PFSK-1 (cell line): ENCODE results near the gene PTPRN.

Experiments used
- FOXP2 ChIP-seq: optimal IDR thresholded peaks from 2 replicates; pipeline ENCODE3; 2011; ENCODE audit warnings: borderline replicate concordance, control low read depth, inconsistent platforms; ENCODE audit not compliant: insufficient read depth; ENCODE audit errors: extremely low read length, extremely low read depth
- POLR2AphosphoS5 ChIP-seq: IDR thresholded peaks from 2 replicates; pipeline ENCODE4 v1.6.1; 2012; ENCODE audit warnings: low read depth, mild to moderate bottlenecking, control low read depth, low read length, moderate library complexity
- REST ChIP-seq, 2 experiments: IDR thresholded peaks; 2 replicates each; pipeline versions ENCODE4 v1.6.1 to v1.8.0; 2011 to 2012; ENCODE audit warnings: low read depth in 2 of 2, low read length in 2 of 2, control low read depth in 1 of 2, inconsistent platforms in 1 of 2, mild to moderate bottlenecking in 1 of 2, moderate library complexity in 1 of 2; ENCODE audit not compliant: insufficient read depth in 1 of 2
- SIN3A ChIP-seq: IDR thresholded peaks from 2 replicates; pipeline ENCODE4 v1.6.1; 2012; ENCODE audit warnings: mild to moderate bottlenecking, low read length, moderate library complexity, borderline replicate concordance; ENCODE audit not compliant: insufficient read depth
- TAF1 ChIP-seq: IDR thresholded peaks from 2 replicates; pipeline ENCODE4 v1.6.1; 2012; ENCODE audit warnings: low read length, control low read depth, borderline replicate concordance; ENCODE audit not compliant: insufficient read depth

PTPRN gene

DNA sequence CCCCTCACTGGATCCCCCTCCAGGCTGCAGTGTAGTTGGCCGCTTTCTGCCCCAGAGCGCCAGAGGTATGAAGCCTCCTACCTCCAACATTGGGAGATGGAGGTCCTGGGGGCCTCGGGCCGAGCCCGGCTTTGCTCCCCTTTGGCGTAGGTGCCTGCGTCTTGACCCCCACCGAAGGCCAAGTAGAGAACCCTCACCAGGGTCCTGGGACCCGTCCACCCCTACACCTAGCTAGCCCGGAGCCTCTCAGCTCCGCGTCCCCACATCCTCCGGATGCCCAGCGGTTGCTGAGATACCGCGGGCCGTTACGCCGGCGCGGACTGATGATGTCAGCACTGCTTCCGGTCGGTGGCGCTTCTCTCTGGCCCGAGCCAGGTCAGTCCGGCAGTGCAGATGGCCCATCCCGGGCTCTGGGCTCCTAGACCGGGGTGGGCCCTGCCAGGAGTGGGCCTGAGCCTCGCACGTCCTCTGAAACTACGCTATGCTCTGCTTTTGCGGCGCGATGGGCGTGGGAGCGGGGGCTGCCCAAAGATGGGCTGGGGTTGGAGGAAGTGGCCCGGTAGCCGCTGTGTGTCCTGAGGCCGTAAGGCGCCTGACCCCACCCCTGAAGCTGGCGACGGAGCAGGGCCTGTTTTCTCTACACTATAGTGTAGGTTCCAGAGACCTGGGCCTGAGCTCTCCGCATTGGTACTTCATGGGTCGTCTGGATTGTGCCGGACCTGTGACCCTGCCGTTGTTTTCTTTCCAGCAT is 63.9 kb downstream of the PTPRN start, which contains the start of the genes GLB1L and STK16:
Gene GLB1L (minus strand): TSS at position 297 of the 751 bp plus-strand sequence. CDS start 1,871 bp downstream, outside the sequence.
Gene STK16 (plus strand): TSS at position 332 of the 751 bp plus-strand sequence. CDS start 521 bp downstream, outside the sequence.
- TF ChIP-seq FOXP2 (peak; percentile 73), POLR2AphosphoS5 (peak; percentile 90), REST (IDR thresholded peaks at IDR 0.05; ENCODE audit: insufficient read depth in 1 of 2, low read depth in 2 of 2, low read length in 2 of 2) (0 out of 4 replicates have a peak, but pooled peaks of 1 of the 2 experiments have one; percentile 17), TAF1 (peak; percentile 59; the same call in 1 of the 2 replicates), SIN3A (peak; percentile 60; the same call in 1 of the 2 replicates)

DNA sequence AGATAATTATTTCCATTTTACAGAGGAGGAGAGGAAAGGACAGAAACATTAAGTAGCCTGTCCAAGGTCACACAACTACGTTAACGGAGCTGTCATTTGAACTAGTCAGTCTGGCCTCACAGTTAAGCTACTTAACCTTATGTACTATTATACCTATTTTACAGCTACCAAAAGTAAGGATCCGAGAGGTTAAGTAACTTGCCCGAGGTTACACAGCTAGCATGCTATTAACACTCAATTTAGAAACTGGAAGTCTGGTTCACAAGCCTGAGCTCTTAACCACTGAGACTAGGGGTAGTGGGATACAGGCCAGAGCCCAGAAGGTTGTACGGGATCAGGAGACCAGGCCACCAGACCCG is 64.4 kb downstream of the PTPRN start:
- TF ChIP-seq POLR2AphosphoS5 (no peak), TAF1 (no peak)

DNA sequence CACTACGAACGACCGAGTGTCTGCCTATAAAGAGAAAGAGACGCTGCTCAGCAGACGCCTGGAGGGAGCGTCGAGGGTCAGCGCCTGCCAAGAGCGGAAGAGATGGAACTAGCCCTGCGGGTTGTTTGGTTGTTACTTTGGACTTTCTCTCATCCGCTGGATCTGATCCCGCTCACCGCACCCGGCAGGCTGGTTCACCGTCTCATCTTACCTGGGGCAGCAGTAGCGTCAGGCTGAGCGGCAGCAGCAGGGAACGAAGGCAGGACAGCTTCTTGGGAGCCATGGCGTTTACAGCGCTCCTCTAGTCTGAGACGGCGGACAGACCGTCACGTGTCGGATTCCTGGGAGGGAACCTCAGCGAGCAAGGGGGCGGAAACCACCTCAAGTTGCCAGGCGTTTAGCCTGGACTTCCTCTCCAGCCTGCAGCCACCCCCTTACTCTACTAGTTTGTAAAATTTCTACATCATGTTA is 65.9 kb downstream of the PTPRN start:
- TF ChIP-seq REST (IDR thresholded peaks at IDR 0.05; ENCODE audit: insufficient read depth in 1 of 2, low read depth in 2 of 2, low read length in 2 of 2) (no peak), POLR2AphosphoS5 (no peak), TAF1 (no peak), FOXP2 (no peak)
